Stimulated activated CD8-positive, alpha-beta memory T cell treated with anti-CD3 and anti-CD28 coated beads, Interleukin-7, amount 100 ng/mL, for 4 hours (primary cell): ENCODE results near the gene NDE1.
"Not testable (repeated sequence)": the region's sequence is repeated elsewhere in the genome, so short reads cannot be mapped to it uniquely, and the experiment has no call there.

Experiments
- DNase-seq, 2 donors: peaks; one replicate each; pipeline ENCODE4 v3.0.0-alpha.2; 2020; ENCODE audit warnings: low read depth in 2 of 2

The NDE1 gene

GRCh38 chr16:15694499-15694898, 44.5 kb downstream of the NDE1 start:
- DNase-seq: no peak

GRCh38 chr16:15699819-15700218, 49.8 kb downstream of the NDE1 start:
- no peak for DNase-seq

GRCh38 chr16:15701367-15701766, 51.3 kb downstream of the NDE1 start:
- DNase-seq: no peak

- no peak for DNase-seq
Observed at GRCh38 chr16:15701975-15702970, 52.2 kb downstream of the NDE1 start.

- DNase-seq: no peak
Observed at GRCh38 chr16:15703029-15703736, 53.1 kb downstream of the NDE1 start.

- peak; percentile 44 to 58 for DNase-seq
Observed at GRCh38 chr16:15704545-15704987, 54.5 kb downstream of the NDE1 start.

- no peak for DNase-seq
Observed at GRCh38 chr16:15705064-15705565, 55.1 kb downstream of the NDE1 start.

- DNase-seq: no peak
Observed at GRCh38 chr16:15707332-15707731, 57.3 kb downstream of the NDE1 start.

- DNase-seq: no peak
Observed at GRCh38 chr16:15708096-15708495, 58.1 kb downstream of the NDE1 start.

- DNase-seq: no peak
Observed at GRCh38 chr16:15708997-15709396, 59.0 kb downstream of the NDE1 start.

GRCh38 chr16:15714393-15715172, 64.5 kb downstream of the NDE1 start:
- no peak for DNase-seq

GRCh38 chr16:15715221-15715620, 65.2 kb downstream of the NDE1 start:
- no peak for DNase-seq

- no peak for DNase-seq
Observed at GRCh38 chr16:15716694-15717447, 66.8 kb downstream of the NDE1 start.

GRCh38 chr16:15721018-15721417, 71.0 kb downstream of the NDE1 start:
- no peak for DNase-seq

- no peak for DNase-seq
Observed at GRCh38 chr16:15723808-15724207, 73.8 kb downstream of the NDE1 start.

- DNase-seq: no peak
Observed at GRCh38 chr16:15725641-15726240, 75.7 kb downstream of the NDE1 start.

GRCh38 chr16:15726715-15727114, 76.7 kb downstream of the NDE1 start:
- DNase-seq: no peak

- DNase-seq: not testable (repeated sequence)
Observed at GRCh38 chr16:15727697-15728096, 77.7 kb downstream of the NDE1 start.

GRCh38 chr16:15729152-15729551, 79.1 kb downstream of the NDE1 start:
- no peak for DNase-seq

- no peak for DNase-seq
Observed at GRCh38 chr16:15732416-15732815, 82.4 kb downstream of the NDE1 start.

- no peak for DNase-seq
Observed at GRCh38 chr16:15735610-15736009, 85.6 kb downstream of the NDE1 start.
